ENCODE data around the gene PPFIA2. TPM values are rescaled to one million over a fixed set of nuclear protein-coding genes. Genes with fewer than 3 reads are reported as not detected.
"Not testable (repeated sequence)": the region's sequence is repeated elsewhere in the genome, so short reads cannot be mapped to it uniquely, and the experiment has no call there.

PPFIA2 gene
- total RNA-seq, 2 donors from 2014 or later = not detected

DNA sequence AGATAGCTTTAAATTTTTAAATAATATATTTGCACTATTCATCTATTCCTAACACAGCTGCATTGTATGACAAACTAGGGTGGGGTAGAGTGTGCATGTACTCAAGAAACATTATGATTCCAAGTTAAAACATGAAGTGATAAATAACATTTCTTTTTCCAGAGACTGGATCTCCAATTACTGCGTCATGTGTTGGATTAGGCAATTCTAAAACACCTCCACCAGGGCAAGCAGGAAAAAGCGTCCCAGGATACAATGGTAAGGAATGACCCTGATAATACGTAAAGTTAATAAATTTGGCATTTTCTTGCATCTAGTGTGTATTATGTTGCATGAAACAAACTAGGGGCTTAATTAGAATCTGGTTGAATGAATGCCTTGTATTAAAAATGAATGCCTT is 542.4 kb downstream of the PPFIA2 start:
- H3K9me3 Mint-ChIP-seq = peaks cover 6% of the 10 kb centered on the region
- no peak overlapping the region for H3K4me3 Mint-ChIP-seq
- DNase-seq (ENCODE audit: low spot score) = no peak
- H3K36me3 Mint-ChIP-seq = no peaks in the 10 kb centered on the region
- no peak overlapping the region for H3K27ac Mint-ChIP-seq
- H3K4me1 Mint-ChIP-seq (ENCODE audit: low read depth in 2 of 2) = no peaks in the 10 kb centered on the region
- H3K27me3 Mint-ChIP-seq = no peaks in the 10 kb centered on the region
- no peak for ATAC-seq

DNA sequence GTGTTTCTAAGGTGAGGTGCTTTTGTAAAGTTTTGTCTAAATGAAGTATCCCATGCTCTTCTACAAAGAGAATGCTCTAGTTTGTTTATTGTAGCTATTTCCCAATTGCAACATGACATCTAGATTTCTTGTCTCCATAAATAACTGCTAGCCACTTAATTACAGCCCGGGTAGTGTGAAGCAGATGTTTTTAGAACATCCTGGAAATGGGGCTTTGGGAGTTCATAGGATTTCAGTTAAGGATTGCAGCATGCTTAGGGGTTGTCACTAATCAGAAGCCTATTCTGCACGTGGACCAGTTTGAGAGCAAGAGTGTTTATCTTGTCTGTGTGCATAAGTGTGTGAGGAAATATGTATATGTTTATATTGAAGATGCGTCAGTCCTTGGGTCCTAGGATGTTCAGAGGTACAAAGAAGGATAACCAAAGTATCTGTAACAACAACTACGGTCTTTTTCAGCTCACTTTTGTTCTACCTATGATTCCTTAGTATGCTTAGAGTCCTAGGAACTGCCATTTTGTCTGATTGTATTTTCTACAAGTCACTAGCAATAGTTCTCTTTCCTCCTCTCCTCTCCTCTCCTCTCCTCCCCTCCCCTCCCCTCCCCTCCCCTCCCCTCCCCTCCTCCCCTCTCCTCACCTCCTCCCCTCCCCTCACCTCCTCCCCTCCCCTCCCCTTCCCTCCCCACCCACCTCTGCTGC is 546.0 kb downstream of the PPFIA2 start:
- Mint-ChIP-seq H3K9me3 (peaks cover 12% of the 10 kb centered on the region), H3K27ac (no peak overlapping the region), H3K36me3 (no peaks in the 10 kb centered on the region), H3K4me1 (ENCODE audit: low read depth in 2 of 2) (no peaks in the 10 kb centered on the region), H3K27me3 (no peaks in the 10 kb centered on the region), H3K4me3 (no peak overlapping the region)
- ATAC-seq (no peak), DNase-seq (ENCODE audit: low spot score) (no peak)

DNA sequence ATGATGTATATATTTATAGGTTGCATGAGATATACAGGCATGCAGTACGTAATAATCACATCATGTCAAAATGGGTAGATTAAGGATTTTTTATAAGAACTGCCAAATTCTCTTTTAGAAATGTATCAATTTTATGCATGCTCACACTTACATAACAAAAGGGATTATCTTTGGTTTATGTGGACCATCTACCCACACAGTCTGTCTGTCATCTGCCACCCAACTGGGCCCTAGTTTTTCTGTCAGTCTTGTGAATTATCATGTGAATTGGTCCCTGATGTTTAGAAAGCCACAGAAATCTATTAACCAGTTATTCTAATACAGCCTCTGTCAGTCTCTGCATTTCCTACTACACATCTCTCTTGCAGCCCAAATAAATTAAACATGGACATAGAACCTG is 547.8 kb downstream of the PPFIA2 start:
- H3K4me3 Mint-ChIP-seq = no peak overlapping the region
- H3K27me3 Mint-ChIP-seq = no peaks in the 10 kb centered on the region
- no peaks in the 10 kb centered on the region for H3K4me1 Mint-ChIP-seq (ENCODE audit: low read depth in 2 of 2)
- H3K27ac Mint-ChIP-seq = no peak overlapping the region
- H3K9me3 Mint-ChIP-seq = peaks cover 12% of the 10 kb centered on the region
- H3K36me3 Mint-ChIP-seq = no peaks in the 10 kb centered on the region
- DNase-seq (ENCODE audit: low spot score) (no peak), ATAC-seq (no peak)

DNA sequence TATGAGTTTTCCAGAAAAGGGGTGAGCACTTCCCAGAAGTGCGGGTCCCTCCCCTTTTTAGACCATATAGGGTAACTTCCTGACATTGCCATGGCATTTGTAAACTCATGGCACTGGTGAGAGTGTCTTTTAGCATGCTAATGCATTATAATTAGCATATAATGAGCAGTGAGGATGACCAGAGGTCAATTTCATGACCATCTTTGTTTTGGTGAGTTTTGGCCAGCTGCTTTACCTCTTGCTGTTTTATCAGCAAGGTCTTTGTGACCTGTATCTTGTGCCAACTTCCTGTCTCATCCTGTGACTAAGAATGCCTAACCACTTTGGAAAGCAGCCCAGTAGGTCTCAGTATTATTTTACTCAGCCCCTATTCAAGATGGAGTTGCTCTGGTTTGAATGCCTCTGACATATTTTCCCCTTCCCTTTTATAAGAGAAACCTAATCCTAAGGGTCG is 549.4 kb downstream of the PPFIA2 start:
- not testable (repeated sequence) for H3K36me3 Mint-ChIP-seq; H3K4me3 Mint-ChIP-seq; DNase-seq (ENCODE audit: low spot score); H3K27ac Mint-ChIP-seq; H3K4me1 Mint-ChIP-seq (ENCODE audit: low read depth in 2 of 2); ATAC-seq; H3K27me3 Mint-ChIP-seq
- H3K9me3 Mint-ChIP-seq = peaks cover 12% of the 10 kb centered on the region

DNA sequence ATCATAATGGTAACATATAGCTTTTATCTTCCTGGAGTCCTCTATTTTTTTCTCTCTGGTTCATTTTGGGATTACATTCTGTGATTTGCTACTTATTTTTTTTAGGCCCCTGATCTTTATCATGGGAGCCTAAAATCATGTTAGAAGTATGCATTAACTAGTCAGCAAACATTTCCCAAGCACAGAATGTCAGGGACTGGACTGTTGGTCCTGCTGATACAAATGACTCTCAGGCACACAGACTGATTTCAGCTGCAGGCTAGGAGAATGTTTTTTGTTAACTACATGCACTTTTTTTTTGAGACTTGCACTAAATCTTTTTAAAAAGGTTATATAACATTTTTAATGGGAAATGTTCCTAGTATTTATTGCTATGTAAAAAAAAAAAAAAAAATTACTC is 550.1 kb downstream of the PPFIA2 start:
- Mint-ChIP-seq H3K27ac (no peak overlapping the region), H3K36me3 (no peaks in the 10 kb centered on the region), H3K9me3 (peaks cover 15% of the 10 kb centered on the region), H3K4me3 (no peak overlapping the region), H3K27me3 (no peaks in the 10 kb centered on the region), H3K4me1 (ENCODE audit: low read depth in 2 of 2) (no peaks in the 10 kb centered on the region)
- ATAC-seq (no peak), DNase-seq (ENCODE audit: low spot score) (no peak)

DNA sequence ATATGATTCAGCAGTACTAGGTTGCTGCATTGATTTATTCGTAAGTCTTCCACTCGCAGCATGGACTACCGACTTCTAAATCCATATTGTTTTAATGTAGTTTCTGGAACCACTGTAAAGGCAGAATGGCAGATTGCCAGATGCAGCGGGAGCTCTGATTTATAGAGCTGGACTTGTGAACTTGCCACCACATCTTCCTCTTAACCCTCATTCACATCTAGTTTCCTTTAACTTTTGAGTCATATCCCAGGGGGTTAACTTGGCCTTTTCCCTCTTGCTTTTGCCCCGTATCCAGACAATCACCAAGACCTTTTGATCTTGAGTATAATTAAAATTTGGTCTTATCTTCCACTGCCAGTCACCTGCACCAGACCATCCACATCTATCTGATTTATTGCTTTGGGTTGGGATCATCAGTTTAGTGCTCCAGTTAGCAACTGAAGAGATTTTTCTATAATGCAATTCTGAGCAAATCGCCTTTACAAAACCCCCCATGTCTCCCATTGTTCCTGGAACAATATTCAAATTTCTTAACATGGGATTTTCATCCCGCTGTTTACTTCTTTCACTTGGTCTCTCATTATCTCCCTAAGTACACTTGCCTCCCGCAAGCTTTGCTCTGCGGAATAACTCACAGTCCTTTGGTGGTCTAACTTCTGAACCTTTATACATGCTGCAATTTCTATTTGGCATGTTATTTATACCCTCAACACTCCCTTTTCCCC is 550.8 kb downstream of the PPFIA2 start:
- H3K4me1 Mint-ChIP-seq (ENCODE audit: low read depth in 2 of 2) = no peaks in the 10 kb centered on the region

More for the DNA sequence above, 550.8 kb downstream of the PPFIA2 start:
- no peaks in the 10 kb centered on the region for H3K27me3 Mint-ChIP-seq
- peaks cover 11% of the 10 kb centered on the region for H3K9me3 Mint-ChIP-seq
- no peak overlapping the region for H3K27ac Mint-ChIP-seq
- no peaks in the 10 kb centered on the region for H3K36me3 Mint-ChIP-seq
- DNase-seq (ENCODE audit: low spot score) = no peak
- no peak for ATAC-seq
- no peak overlapping the region for H3K4me3 Mint-ChIP-seq

Data from natural killer cell treated with Interleukin-12 subunit alpha and Interleukin-12 subunit beta and Interleukin-15 and Interleukin-18, amount 100 ng/mL, for 72 hours (primary cell).